Measurements from ENCODE around the gene ADGRE1. TPM values are rescaled to one million over a fixed set of nuclear protein-coding genes. Genes with fewer than 3 reads are reported as not detected.

The ADGRE1 gene
- total RNA-seq, 2 donors from 2014 or later, result 1.00 to 2.0 TPM

- no peaks in the 10 kb centered on the region for H3K36me3 Mint-ChIP-seq
- no peak overlapping the region for H3K27ac Mint-ChIP-seq
- peaks cover 3 to 11% of the 10 kb centered on the region in 2 donors for H3K27me3 Mint-ChIP-seq
- peak; percentile 84 to 95 for ATAC-seq
- H3K4me3 Mint-ChIP-seq, result peak overlapping the region; percentile 47
- H3K4me1 Mint-ChIP-seq (ENCODE audit: low read depth in 2 of 2), result peaks cover 7 to 8% of the 10 kb centered on the region in 2 donors
- no peak for DNase-seq (ENCODE audit: low spot score)
- no peaks in the 10 kb centered on the region for H3K9me3 Mint-ChIP-seq
These were observed 60.4 kb downstream of the ADGRE1 start for GRCh38 chr19:6947745-6948144.

DNA sequence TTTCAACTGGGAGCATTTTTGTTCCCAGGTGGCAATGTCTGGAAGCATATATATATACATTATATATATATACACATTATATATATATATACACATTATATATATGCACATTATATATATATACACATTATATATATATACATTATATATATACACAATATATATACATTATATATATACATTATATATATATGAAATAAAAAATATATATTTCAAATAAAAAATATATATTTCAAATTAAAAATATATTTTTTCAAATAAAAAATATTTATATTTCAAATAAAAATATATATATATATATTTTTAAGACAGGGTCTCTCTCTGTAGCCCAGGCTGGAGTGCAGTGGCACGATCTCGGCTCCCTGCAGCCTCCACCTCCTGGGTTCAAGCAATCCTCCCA lies 61.5 kb downstream of the ADGRE1 start:
- H3K9me3 Mint-ChIP-seq, result no peaks in the 10 kb centered on the region
- no peak overlapping the region for H3K27ac Mint-ChIP-seq
- H3K4me1 Mint-ChIP-seq (ENCODE audit: low read depth in 2 of 2), result peaks cover 7 to 8% of the 10 kb centered on the region in 2 donors
- ATAC-seq, result no peak
- H3K36me3 Mint-ChIP-seq, result no peaks in the 10 kb centered on the region
- no peak overlapping the region for H3K4me3 Mint-ChIP-seq
- H3K27me3 Mint-ChIP-seq, result peaks cover 8 to 11% of the 10 kb centered on the region in 2 donors
- DNase-seq (ENCODE audit: low spot score), result no peak

GRCh38 chr19:6952956-6953355 lies 65.6 kb downstream of the ADGRE1 start:
- H3K36me3 Mint-ChIP-seq, result no peaks in the 10 kb centered on the region
- H3K4me1 Mint-ChIP-seq (ENCODE audit: low read depth in 2 of 2), result no peaks in the 10 kb centered on the region
- ATAC-seq, result no peak
- H3K4me3 Mint-ChIP-seq, result no peak overlapping the region
- DNase-seq (ENCODE audit: low spot score), result no peak
- H3K27me3 Mint-ChIP-seq, result peaks cover 8 to 9% of the 10 kb centered on the region in 2 donors
- no peak overlapping the region for H3K27ac Mint-ChIP-seq
- H3K9me3 Mint-ChIP-seq, result no peaks in the 10 kb centered on the region

DNA sequence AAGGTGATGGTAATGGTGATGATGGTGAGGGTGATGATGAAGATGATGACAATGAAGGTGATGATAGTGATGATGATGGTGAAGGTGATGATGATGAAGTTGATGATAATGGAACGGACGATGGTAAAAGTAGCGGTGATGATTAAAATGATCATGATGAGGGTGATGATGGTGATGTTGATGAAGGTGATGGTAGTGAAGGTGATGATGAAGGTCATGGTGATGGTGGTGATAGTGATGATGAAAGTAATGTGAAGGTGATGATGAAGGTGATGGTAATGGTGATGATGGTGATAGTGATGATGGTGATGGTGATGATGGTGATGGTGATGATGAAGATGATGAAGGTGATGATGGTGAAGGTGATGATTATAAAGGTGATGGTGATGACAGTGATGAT lies 67.7 kb downstream of the ADGRE1 start:
- ATAC-seq (no peak), DNase-seq (ENCODE audit: low spot score) (no peak)
- Mint-ChIP-seq H3K36me3 (no peaks in the 10 kb centered on the region), H3K27me3 (peaks cover 4 to 8% of the 10 kb centered on the region in 2 donors), H3K9me3 (no peaks in the 10 kb centered on the region), H3K27ac (no peak overlapping the region), H3K4me3 (no peak overlapping the region), H3K4me1 (ENCODE audit: low read depth in 2 of 2) (no peaks in the 10 kb centered on the region)

- H3K36me3 Mint-ChIP-seq, result no peaks in the 10 kb centered on the region
- ATAC-seq, result no peak
- no peaks in the 10 kb centered on the region for H3K4me1 Mint-ChIP-seq (ENCODE audit: low read depth in 2 of 2)
- no peak overlapping the region for H3K27ac Mint-ChIP-seq
- no peak overlapping the region for H3K4me3 Mint-ChIP-seq
- H3K9me3 Mint-ChIP-seq, result no peaks in the 10 kb centered on the region
- peaks cover 4 to 8% of the 10 kb centered on the region in 2 donors for H3K27me3 Mint-ChIP-seq
- no peak for DNase-seq (ENCODE audit: low spot score)
These were observed 69.2 kb downstream of the ADGRE1 start for GRCh38 chr19:6956573-6956972.

- ATAC-seq, result no peak
- Mint-ChIP-seq H3K27ac (no peak overlapping the region), H3K27me3 (peaks cover 0 to 4% of the 10 kb centered on the region in 2 donors), H3K9me3 (no peaks in the 10 kb centered on the region), H3K4me3 (no peak overlapping the region), H3K4me1 (ENCODE audit: low read depth in 2 of 2) (peaks cover 3 to 5% of the 10 kb centered on the region in 2 donors), H3K36me3 (no peaks in the 10 kb centered on the region)
- no peak for DNase-seq (ENCODE audit: low spot score)
These were observed 71.4 kb downstream of the ADGRE1 start for GRCh38 chr19:6958791-6959190.

DNA sequence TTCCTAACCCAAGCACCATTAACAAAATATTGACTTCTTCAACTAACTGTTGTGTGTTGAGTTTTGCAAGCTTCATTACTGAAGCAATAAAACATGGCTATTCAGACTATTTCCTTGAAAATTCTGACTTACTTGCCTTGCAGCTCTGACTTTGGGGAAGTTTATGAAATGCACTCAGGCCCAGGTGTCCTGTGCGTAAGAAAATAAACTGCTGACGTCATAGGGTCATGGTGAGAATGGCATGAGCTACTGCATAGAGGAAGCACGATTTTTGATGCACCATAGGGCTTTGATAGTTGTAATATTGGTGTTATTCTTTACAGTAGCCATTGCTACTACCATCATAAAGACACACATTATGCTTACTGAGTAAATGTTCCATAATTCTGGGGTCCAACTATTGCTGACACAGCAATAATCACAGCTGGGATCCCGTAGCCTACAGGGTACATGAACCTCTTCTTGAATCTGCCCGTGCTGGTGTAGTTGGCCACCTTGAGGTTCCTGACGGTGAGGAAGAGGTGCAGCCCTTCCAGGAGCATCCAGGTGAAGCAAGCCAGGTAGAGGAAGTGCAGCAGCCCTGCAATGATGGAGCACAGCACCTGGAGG lies 76.0 kb downstream of the ADGRE1 start:
- Mint-ChIP-seq H3K9me3 (no peaks in the 10 kb centered on the region), H3K4me3 (no peak overlapping the region), H3K36me3 (no peaks in the 10 kb centered on the region), H3K27ac (no peak overlapping the region), H3K4me1 (ENCODE audit: low read depth in 2 of 2) (peaks cover 3 to 5% of the 10 kb centered on the region in 2 donors), H3K27me3 (peaks cover 0 to 6% of the 10 kb centered on the region in 2 donors)
- no peak for ATAC-seq
- no peak for DNase-seq (ENCODE audit: low spot score)

GRCh38 chr19:6963937-6964336 lies 76.6 kb downstream of the ADGRE1 start:
- no peak overlapping the region for H3K4me3 Mint-ChIP-seq
- ATAC-seq (no peak), DNase-seq (ENCODE audit: low spot score) (no peak)
- H3K36me3 Mint-ChIP-seq, result no peaks in the 10 kb centered on the region
- no peaks in the 10 kb centered on the region for H3K9me3 Mint-ChIP-seq
- no peak overlapping the region for H3K27ac Mint-ChIP-seq
- peaks cover 0 to 4% of the 10 kb centered on the region in 2 donors for H3K27me3 Mint-ChIP-seq
- H3K4me1 Mint-ChIP-seq (ENCODE audit: low read depth in 2 of 2), result peaks cover 3 to 5% of the 10 kb centered on the region in 2 donors

DNA sequence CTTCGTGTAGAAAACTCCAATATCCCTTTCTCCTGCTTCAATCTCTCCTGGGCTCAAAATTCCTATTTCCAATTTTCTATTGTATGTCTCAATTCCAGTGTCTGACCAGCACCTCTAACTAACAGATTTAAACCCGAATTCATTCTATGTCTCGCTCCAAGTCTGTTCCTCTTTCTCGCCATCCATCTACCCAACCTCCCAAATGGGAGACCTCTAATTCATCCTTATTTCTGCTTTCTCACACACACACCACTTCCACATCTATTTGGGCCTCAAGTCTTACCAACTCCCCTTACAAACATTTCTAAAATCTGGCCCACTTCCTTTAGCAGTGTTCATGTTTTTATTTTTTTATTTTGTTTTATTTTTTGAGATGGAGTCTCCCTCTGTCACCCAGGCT lies 80.6 kb downstream of the ADGRE1 start:
- Mint-ChIP-seq H3K36me3 (no peaks in the 10 kb centered on the region), H3K4me1 (ENCODE audit: low read depth in 2 of 2) (peaks cover 3 to 5% of the 10 kb centered on the region in 2 donors), H3K4me3 (no peak overlapping the region), H3K27me3 (peaks cover 0 to 7% of the 10 kb centered on the region in 2 donors), H3K27ac (no peak overlapping the region), H3K9me3 (no peaks in the 10 kb centered on the region)
- DNase-seq (ENCODE audit: low spot score), result no peak
- no peak for ATAC-seq

GRCh38 chr19:6969490-6969889 lies 82.1 kb downstream of the ADGRE1 start:
- H3K36me3 Mint-ChIP-seq, result no peaks in the 10 kb centered on the region
- no peaks in the 10 kb centered on the region for H3K9me3 Mint-ChIP-seq
- H3K4me3 Mint-ChIP-seq, result no peak overlapping the region
- ATAC-seq (no peak), DNase-seq (ENCODE audit: low spot score) (no peak)
- no peaks in the 10 kb centered on the region for H3K4me1 Mint-ChIP-seq (ENCODE audit: low read depth in 2 of 2)
- H3K27ac Mint-ChIP-seq, result no peak overlapping the region
- H3K27me3 Mint-ChIP-seq, result peaks cover 0 to 7% of the 10 kb centered on the region in 2 donors

DNA sequence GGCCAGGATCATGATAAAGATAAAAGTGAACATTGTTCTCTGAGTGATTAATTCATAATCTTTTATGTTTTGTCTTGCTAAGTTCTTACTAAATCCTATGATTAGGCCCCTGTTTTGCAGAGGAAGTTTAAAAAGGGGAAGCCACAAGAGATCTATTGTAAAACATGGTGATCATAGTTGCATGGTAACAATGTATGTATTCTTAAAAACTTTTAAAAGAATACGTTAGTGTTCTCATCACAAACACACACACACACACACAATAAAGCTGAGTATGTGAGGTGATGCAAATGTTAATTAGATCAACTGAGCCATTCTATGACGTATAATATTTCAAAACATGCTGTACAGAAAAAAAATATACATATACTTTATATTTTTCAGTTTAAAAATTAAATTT lies 82.6 kb downstream of the ADGRE1 start:
- Mint-ChIP-seq H3K4me1 (ENCODE audit: low read depth in 2 of 2) (no peaks in the 10 kb centered on the region), H3K4me3 (no peak overlapping the region), H3K9me3 (no peaks in the 10 kb centered on the region), H3K27me3 (peaks cover 0 to 7% of the 10 kb centered on the region in 2 donors), H3K36me3 (no peaks in the 10 kb centered on the region), H3K27ac (no peak overlapping the region)
- no peak for DNase-seq (ENCODE audit: low spot score)
- no peak for ATAC-seq

DNA sequence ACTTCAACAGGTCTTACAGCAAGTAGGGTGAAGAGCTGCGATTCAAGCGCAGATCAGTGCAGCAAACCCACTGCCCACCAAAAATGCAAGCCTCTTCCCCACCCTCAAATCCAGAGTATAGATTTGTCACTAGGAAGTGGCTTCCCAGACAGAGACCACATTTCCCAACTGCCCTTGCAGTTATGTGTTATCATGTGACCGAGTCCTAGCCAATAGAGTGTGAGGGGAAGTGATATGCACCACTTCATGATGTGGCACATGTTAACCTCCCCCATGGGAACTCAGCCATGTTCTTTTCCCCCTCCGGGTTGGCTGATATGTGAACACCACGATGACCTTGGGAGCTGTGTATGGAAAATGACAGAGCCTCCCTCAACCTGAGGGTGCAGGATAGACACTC lies 83.1 kb downstream of the ADGRE1 start:
- Mint-ChIP-seq H3K36me3 (no peaks in the 10 kb centered on the region), H3K4me3 (no peak overlapping the region), H3K4me1 (ENCODE audit: low read depth in 2 of 2) (no peaks in the 10 kb centered on the region), H3K27ac (no peak overlapping the region), H3K27me3 (peaks cover 0 to 7% of the 10 kb centered on the region in 2 donors), H3K9me3 (no peaks in the 10 kb centered on the region)
- DNase-seq (ENCODE audit: low spot score) (no peak), ATAC-seq (peak in 1 of 2 donors; percentile 38)

- no peaks in the 10 kb centered on the region for H3K9me3 Mint-ChIP-seq
- no peak overlapping the region for H3K27ac Mint-ChIP-seq
- no peak for ATAC-seq
- H3K4me1 Mint-ChIP-seq (ENCODE audit: low read depth in 2 of 2), result no peaks in the 10 kb centered on the region
- no peaks in the 10 kb centered on the region for H3K36me3 Mint-ChIP-seq
- no peak for DNase-seq (ENCODE audit: low spot score)
- H3K4me3 Mint-ChIP-seq, result no peak overlapping the region
- H3K27me3 Mint-ChIP-seq, result peaks cover 0 to 7% of the 10 kb centered on the region in 2 donors
These were observed 84.0 kb downstream of the ADGRE1 start for GRCh38 chr19:6971366-6971765.

GRCh38 chr19:6976197-6976596 lies 88.8 kb downstream of the ADGRE1 start:
- Mint-ChIP-seq H3K9me3 (peaks cover 3% of the 10 kb centered on the region), H3K4me1 (ENCODE audit: low read depth in 2 of 2) (no peaks in the 10 kb centered on the region), H3K27me3 (peaks cover 0 to 5% of the 10 kb centered on the region in 2 donors), H3K36me3 (peaks cover 9% of the 10 kb centered on the region), H3K4me3 (no peak overlapping the region), H3K27ac (no peak overlapping the region)
- DNase-seq (ENCODE audit: low spot score) (no peak), ATAC-seq (no peak)

DNA sequence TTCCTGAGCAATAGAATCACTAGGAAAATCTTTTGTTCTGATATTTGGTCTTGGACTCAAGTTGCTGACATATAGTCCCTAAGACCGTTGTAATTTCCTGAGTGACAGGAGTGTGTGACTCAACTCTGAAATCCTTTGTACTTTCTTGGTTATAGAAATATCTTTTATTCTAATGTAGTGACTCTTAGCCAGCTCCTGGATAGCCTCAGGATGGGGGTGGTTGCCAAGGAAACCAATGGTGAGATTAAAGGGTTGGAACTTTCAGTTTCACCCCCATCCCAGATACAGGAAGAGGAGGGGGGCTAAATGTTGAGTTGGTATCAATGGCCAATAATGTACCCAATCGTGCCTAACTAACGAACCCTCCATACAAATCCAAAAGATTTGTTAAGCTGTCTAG lies 92.0 kb downstream of the ADGRE1 start:
- Mint-ChIP-seq H3K27me3 (peaks cover 8% of the 10 kb centered on the region in 2 donors), H3K36me3 (peaks cover 16% of the 10 kb centered on the region)
- ATAC-seq, result no peak

More for the DNA sequence above, 92.0 kb downstream of the ADGRE1 start:
- no peaks in the 10 kb centered on the region for H3K4me1 Mint-ChIP-seq (ENCODE audit: low read depth in 2 of 2)
- peaks cover 3% of the 10 kb centered on the region for H3K9me3 Mint-ChIP-seq
- no peak overlapping the region for H3K27ac Mint-ChIP-seq
- DNase-seq (ENCODE audit: low spot score), result no peak
- H3K4me3 Mint-ChIP-seq, result no peak overlapping the region

Measured in natural killer cell treated with Interleukin-12 subunit alpha and Interleukin-12 subunit beta and Interleukin-15 and Interleukin-18, amount 100 ng/mL, for 72 hours (primary cell).